NT2/D1 (cell line): ENCODE measurements around the gene OPA3.

Source experiments
- SUZ12 ChIP-seq: IDR thresholded peaks from 2 replicates; pipeline ENCODE4 v1.6.1; 2011; ENCODE audit not compliant: insufficient read length, insufficient read depth; ENCODE audit errors: extremely low read depth
- YY1 ChIP-seq: IDR thresholded peaks from 2 replicates; pipeline ENCODE4 v1.6.1; 2011; ENCODE audit not compliant: insufficient read length, insufficient read depth

- TF ChIP-seq SUZ12 (no peak), YY1 (no peak)
Observed at GRCh38 chr19:45489216-45489855, 95.3 kb downstream of the OPA3 start.
